HG03378 (cell line): ENCODE measurements around the gene PACSIN2.
A peak's percentile ranks its signal among the peaks of the same experiment; 100 is the strongest.
"Not testable (repeated sequence)": the region's sequence is repeated elsewhere in the genome, so short reads cannot be mapped to it uniquely, and the experiment has no call there.

Experiments used
- ATAC-seq: cut with Tn5 transposase; IDR thresholded peaks from one replicate; pipeline ENCODE4 v1.9.1; 2021; ENCODE audit warnings: mild to moderate bottlenecking, moderate library complexity; ENCODE audit not compliant: unreplicated experiment

PACSIN2 gene

DNA sequence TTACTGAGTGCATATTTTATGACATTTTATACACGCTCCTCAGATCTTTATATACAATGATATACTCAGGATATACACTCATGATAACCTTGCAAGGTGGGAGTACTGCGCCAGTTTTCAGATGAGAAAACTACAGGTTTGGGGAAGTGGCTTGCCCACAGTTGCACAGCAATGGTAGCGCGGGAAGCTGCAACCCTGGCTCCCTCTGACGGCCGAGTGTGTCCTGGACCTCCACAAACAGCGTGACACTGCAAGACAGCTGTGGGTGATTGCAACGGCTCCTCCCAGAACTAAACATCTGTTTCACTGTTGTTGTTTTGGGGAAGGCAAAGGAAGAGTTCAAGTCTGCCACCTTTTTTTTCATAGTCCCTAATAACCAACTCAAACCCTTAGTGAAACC, 47.0 kb downstream of the PACSIN2 start:
- no peak for ATAC-seq

DNA sequence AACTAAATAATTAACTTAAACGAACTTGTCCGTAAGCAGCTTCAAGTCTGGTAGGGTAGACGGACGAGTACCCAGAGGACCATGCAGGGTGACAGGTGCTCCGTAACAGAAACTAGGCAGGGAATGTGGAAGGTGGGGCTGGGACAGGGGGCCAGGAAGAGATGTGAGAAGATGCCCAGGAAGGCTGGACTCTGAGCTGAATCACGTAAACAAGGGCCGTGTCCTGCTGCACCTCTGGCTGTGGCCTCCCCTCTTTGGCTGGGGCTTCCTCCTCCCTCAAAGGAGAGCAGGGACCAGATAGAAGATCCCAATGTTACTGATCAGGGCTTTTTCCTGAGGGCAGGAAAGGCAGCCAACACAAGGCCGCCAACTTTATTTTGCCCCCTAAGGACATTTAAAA, 47.9 kb downstream of the PACSIN2 start:
- no peak for ATAC-seq

DNA sequence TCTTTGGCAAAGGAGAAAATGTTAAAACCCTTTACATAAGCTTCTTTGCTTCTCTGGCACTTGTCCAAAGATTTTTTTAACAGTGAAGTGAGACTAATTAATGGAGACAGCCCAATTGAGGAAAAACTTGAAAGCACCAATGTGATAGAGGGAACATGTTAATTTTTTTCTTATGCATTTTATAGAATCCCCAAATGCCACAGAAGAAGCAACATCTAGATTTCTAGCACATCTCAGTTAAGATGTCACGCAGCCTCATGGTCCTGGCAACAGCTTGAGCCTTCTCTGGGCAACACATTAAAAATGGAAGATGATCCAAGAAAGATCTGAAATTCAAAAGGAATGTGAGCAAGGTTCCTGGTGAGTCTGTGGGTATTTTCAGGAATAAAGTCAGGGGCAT, 48.5 kb downstream of the PACSIN2 start:
- no peak for ATAC-seq

DNA sequence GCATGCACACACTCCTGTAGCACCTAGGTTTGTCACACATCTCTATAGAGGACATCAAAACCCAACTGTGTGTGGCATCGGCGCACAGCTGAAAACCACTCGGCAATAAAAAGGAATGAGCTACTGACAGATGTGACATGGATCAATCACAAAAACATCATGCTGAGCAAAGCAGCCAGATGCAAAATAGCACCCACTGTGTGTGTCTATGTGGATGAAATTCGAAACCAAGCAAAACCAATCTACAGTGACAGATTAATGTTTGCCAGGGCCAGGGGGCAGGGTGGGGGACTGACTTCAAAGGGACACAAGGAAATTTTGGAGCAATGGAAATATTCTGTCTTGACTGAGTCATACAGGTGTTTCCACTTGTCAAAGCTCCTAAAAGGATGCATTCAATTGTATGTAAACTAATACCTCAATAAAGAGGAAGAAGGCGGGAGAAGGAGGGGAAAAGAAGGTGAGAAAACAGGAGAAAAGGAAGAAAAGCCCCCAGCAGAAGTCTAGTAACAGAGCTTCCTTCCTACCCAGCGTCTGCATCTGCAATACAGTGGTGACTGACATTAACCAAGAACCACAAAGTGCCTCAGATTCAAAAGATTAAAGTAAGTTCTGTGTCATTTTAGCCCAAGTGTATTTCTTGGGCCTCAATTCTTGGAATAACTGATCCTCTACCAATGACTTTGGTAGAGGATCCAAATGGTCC, 49.8 kb downstream of the PACSIN2 start:
- peak; percentile 56 for ATAC-seq

DNA sequence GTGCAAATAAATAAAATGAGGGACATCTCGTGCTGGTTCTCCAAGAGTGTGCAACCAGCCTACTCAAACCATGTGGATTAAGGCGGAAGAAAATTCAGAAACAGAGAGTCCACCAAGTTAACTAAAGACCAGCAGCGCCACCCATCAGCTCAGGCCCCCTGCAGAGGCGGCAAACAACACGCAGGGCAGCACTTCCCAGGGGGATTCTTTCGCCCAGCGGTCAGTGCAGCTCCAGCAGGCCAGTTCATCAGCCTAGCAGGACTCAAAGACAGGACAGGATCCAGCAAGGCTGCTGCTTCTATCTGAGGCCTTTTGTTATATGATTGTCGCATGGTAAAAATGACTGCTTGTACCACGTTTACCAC, 51.7 kb downstream of the PACSIN2 start:
- ATAC-seq: no peak

DNA sequence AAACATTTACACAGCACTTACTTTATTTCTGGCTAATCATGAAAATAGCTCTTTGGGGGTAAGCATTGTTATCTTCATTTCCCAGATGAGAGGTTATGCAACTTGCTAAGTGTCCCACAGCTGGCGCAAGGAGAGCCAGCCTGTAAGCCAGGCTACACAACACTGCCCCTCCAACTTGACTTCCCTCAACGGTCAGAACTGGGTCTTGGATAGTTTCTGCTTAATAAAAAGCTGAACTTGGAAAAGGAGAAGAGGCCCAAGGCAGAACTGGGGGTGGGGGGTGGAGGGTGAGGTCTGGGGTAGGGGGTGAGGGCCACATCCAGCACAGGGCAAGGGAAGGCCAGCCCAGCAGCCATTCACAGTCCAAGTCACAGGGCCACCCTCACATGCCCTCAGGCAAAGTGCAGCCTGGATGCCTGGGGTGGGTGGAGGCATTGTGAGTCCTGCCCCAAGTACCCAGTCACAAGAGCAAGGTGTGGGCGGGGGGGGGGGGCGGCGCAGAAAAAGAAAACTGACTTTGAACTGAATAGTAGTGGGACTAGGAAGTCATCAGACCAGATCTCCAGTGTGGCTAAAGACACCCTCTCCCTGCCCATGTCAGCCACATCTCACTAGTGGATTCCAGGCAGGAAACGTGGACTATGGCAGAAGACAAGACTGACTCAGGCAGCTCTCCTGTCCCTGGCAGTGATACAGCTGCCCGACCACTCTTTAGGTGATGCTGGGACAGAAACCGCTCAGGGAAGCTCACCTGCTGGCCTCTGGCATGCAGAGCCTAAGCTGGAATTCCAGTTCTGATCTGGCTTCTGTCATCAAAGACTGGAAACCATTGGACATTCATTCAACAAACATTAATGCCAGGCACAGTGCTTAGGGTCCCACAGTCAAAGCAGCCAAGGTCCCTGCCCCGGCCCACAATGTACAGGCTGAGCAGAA, 52.4 kb downstream of the PACSIN2 start:
- ATAC-seq: no peak

DNA sequence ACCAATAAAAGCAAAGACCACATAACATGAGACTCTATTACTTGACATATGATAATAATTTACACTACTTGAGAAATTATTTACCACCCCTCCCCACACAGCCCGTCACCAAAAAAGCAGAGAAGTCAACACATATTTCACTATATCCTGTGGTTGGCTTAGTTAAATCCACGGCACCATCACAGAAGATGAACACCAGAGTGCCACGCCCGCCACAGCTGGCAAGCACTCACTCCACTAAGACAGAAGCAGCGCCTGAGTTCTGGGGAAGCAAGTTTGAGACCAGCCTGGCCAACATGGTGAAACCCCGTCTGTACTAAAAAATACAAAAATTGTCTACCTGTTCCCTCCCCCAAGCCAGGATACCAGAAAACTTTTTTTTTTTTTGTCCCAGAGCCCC, 53.1 kb downstream of the PACSIN2 start:
- ATAC-seq: no peak

DNA sequence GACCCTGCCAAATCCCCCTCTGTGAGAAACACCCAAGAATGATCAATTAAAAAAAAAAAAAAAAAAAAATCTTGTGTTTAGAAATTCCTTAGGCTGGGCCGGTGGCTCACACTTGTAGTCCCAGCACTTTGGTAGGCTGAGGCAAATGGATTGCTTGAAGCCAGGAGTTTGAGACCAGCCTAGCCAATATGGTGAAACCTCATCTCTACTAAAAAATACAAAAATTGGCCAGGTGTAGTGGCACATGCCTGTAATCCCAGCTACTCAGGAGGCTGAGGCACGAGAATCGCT, 53.6 kb downstream of the PACSIN2 start:
- not testable (repeated sequence) for ATAC-seq

DNA sequence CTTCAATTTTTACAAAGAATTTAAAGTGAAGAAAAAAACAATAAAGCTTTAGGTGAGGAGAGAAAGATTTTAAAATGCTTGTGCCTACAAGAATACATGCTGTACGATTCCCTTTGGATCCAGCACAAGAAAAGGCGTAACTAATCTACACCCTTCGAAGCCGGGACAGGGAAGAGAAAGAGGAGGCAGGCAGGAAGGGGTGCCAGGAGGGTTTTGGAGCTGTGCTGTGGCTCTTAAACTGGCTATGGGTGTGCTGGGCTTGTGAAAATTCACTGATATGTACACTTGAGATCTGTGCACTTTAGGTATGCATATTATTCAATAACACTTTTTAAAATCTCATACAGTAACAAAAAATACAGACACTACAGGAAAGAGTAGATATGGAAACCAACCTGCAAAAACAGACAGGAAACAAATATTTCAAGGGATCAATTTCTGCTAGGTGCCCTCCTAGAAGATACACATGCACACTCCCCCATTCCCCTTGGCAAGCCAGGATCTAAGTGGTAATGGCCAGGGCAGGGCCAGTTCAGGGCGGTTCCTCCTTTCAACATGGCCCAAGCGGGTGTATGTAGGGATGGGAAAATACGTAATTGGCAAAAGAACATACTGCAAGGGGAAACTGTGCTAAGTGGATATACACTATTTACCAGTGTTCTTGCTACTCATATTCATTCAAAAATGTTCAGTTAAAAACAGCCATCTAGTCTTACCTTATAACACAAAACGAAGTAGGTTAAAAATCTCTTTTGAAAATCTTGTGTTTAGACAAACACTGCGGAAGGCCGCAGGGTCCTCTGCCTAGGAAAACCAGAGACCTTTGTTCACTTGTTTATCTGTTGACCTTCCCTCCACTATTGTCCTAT, 54.2 kb downstream of the PACSIN2 start:
- no peak for ATAC-seq

DNA sequence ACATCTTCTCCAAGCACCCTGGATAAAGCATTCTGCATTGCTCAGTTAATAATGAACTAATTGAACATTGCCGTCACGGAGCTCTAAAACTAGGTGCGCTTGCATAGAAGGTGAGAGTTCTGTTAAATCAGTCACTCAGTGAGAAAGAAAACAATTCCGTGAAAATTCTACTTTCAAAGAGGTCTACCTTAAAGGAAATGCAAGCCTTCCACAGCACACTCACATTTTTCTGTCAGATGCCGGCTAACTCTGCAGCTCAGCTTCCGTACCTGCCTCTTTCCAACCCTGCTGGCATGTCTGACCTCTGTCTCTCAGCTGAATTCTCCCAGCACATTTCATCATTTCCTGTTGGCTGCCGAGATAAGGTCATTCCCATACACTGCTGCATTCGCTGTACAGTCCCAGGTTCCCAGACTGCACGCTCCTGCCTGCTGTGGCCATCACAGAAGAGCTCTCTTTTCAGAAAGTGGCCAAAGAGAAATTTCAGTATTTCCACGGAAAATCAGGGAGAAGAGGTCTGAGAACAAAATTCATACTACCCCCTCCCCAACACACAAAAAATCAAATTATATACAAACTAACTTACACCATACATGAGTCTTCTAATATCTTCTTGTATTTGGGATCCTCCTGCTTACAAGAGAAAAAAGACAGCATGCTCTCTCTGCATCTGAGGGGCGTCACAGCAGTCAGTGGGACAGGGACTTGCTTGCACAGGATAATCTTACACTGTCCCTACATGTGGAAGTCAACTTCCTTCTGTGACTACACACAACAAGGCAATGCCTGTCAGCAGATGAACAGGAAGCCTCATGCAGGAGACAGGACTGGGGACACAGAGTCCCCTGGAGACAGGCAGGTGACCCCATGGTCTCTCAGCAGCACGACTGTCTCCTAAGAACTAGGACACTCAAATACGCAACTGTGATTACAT, 55.1 kb downstream of the PACSIN2 start:
- no peak for ATAC-seq

DNA sequence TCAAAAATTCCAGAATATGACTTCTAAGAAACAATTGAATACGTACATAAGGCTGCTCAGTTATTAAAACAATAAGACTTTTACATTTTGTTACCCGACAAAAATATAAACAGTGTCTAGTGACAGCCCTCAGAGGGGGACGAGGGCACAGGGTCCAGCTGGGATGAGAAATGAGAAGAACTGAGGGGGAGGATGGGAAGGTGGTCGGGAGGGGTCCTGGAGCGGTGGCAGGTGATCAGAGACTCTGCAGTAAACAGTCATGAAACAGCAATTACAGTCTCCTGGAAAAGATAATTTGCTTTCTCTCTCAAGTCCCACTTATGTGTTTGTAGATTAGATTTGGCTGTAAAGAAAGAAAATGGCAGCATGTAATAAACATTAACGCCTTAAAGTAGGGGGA, 56.0 kb downstream of the PACSIN2 start:
- no peak for ATAC-seq

DNA sequence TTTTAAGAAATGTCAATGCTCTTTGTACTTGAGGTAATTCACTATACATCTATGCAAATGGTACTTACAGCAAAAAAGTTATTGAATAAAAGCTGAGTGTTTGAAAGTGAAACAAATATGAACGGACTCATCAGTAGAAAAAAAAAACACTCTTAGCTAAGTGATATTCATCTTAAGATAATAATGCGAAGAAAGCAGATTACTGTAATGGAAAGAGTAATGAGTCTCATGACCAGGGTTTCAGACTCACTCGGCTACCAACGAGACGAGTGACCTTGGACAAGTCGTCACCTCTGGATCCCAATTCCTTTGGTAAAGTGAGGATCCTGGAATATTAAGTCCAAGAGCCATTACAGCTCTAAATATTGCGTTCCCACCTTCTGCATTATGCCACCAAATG, 57.0 kb downstream of the PACSIN2 start:
- ATAC-seq: no peak

DNA sequence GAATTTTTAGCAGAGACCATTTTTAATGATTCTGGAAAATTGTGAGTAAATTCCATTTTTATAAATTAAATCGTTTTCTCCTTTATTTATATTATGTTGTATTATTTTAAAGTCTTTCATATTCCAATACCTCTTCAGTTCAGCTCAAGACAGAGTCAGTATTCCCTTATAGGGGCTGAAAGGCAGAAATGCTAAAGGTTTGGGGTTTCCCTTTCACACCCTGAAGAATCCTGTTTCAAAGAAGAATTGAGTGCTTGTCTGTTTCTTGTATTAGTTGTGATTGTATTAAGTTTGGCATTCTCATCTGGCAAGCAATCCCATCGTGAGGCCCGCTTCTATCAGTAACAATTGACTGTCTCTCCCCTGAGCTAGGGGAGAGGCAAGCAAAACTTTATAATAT, 57.4 kb downstream of the PACSIN2 start:
- ATAC-seq: no peak

DNA sequence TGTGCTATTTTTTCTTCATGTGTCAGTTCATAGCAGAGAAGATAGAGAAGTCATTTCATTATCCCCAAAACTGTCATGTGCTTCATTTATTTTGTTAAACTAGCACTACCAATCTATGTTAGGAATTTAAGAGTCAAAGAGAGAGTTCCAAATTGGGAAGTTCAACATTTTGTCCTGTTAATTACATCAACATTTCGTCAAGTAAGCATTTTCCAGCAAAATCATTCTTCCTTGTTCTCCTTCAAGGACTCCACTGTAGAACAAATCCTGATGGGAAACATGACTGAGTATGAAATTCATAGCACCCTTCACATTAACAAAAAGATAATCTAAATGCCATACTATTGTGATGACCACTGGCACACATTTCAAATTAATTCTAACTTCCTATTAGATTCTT, 59.1 kb downstream of the PACSIN2 start:
- no peak for ATAC-seq

DNA sequence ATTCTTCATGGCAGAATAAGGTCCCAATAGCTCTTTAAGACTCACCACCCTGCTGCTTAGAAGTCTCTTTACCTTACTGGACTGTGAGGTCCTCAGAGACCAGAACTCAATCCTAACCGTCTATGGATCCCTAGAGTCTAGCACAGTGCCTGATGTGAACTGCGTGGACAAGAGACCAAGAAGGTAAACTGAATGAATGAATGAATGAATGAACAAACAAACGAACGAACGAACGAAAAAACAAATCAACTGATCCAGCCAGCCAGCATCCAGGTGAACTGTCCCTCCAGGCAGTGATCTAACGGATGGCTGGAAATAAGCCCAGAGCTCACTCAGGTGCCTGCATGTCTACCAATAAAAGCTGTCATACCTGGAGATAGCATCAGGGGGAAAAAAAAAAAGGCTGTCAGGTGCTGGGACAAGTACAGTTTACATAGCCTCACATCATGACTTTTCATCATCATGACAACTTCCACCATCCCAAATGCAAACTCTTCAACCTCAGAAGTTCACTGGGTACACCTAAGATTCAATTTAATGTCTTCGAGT, 59.8 kb downstream of the PACSIN2 start:
- no peak for ATAC-seq

DNA sequence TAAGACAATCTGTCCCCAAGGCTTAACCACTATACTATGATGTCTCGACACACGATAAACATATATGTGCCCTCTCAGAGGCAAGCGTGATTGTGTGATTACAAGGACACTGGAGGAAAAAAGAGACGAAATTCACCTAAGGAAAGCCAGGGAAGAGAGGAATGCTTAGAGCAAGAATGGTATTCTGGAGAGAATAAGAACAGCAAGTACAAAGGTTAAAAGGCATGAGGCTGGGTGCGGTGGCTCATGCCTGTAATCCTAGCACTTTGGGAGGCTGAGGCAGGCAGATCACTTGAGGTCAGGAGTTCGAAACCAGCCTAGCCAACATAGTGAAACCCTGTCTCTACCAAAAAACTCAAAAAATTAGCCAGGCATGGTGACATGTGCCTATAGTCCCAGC, 61.2 kb downstream of the PACSIN2 start:
- ATAC-seq: not testable (repeated sequence)

DNA sequence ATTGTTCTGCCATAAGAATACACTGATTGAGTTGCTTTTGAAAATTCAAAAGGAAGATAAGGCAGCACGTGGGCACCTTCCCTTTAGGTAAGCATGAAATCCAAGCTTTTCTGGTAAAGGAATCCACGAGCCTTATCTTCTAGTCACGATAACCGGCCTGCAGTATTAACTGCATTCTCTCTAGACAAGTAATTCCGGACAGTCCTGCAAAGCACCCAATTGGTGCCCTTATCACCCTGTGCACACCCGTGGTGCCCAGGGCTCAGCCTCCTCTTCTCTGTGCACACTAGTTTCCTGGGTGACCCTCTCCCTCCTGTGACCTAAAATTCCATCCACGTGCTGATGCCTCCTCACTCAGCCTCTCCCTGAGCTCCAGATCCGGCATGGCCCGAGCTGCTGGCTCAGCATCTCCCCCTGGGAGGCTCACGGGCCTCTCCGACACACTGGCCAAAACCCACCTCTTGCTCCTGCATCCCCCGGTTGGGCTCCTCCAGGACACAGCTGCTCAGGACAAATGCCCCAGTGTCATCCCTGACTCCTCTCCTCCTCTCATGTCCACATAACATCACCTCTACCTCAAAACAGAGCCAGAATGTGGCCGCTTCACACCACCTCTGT, 63.7 kb downstream of the PACSIN2 start:
- ATAC-seq: no peak

DNA sequence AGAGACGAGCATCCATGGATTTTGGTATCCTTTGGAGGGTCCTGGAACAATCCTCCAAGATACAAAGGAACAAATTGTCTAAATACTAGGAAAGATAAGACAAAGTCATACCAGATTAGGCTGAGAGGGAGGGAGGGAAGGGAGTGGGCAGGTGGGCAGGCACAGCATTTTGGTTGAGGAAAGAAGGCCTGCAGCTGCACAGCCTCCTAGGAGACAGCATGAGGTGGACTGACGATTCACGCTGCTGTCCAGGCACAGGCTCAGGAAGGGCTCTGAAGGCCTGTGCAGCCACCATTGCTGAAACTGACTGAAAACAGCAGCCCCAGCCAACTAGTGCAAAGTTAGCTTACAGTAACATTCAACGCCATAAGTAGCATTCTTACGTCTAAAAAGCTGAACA, 64.7 kb downstream of the PACSIN2 start:
- no peak for ATAC-seq

DNA sequence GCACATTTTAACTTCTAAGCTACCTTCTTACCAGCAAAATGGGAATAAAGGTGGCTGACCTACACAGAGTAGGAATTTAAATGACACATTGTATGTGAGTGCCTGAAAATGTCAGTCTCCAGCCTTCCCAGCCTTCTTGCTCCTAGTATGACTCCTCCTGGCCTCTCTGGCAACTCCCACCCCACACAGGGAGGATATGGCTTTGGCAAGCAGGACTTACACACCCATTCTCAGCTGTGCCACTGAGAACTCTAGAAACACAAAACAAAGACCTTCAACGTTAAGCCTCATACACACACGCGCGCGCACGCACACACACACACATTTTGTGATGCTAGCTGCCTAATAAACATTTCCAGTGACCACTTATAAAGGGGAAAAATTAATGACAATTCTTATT, 65.8 kb downstream of the PACSIN2 start:
- ATAC-seq: no peak

DNA sequence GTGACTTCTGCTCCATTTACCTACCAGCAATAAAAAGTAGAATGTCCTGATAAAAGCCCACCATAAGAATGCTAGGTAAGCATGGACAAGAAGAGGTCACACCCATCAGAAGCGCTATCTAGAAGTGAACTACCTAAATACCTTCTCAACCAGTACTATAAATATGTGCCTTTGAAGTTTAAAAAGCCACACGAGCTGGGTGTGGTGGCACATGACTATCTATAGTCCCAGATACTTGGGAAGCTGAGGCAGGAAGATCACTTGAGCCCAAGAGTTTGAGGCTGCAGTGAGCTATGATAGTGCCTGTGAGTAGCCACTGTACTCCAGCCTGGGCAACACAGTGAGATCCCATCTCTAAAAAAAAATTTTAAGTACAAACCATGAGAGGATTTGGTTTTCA, 66.7 kb downstream of the PACSIN2 start:
- ATAC-seq: no peak
